Bone marrow (tissue), 2 donors: Measurements from ENCODE around the gene CTSD.

Source experiments
- DNase-seq, 2 donors: peaks; one replicate each; lab custom pipeline; 2025; lab: John Stamatoyannopoulos, UW

The CTSD gene

GRCh38 chr11:1755692-1756561 lies 7.8 kb downstream of the CTSD start:
- no peak for DNase-seq

GRCh38 chr11:1755344-1755691 lies 8.4 kb downstream of the CTSD start:
- DNase-seq, result no peak

GRCh38 chr11:1754376-1755150 lies 9.2 kb downstream of the CTSD start:
- DNase-seq, result no peak

- DNase-seq, result no peak
Observed at GRCh38 chr11:1753929-1754305, 9.8 kb downstream of the CTSD start.

GRCh38 chr11:1753229-1753928 lies 10.3 kb downstream of the CTSD start:
- no peak for DNase-seq

- DNase-seq, result no peak
Observed at GRCh38 chr11:1752907-1753228, 10.9 kb downstream of the CTSD start.

- no peak for DNase-seq
Observed at GRCh38 chr11:1751999-1752906, 11.5 kb downstream of the CTSD start.

- no peak for DNase-seq
Observed at GRCh38 chr11:1751531-1751921, 12.2 kb downstream of the CTSD start.

GRCh38 chr11:1750840-1751530 lies 12.7 kb downstream of the CTSD start:
- no peak for DNase-seq

- DNase-seq, result no peak
Observed at GRCh38 chr11:1750481-1750839, 13.3 kb downstream of the CTSD start, which contains the start of gene IFITM10. IFITM10 (minus strand) TSS chr11:1750595; CDS start chr11:1750442, 153 bp downstream.

GRCh38 chr11:1749395-1750351 lies 14.1 kb downstream of the CTSD start:
- DNase-seq, result no peak

GRCh38 chr11:1748636-1749394 lies 14.9 kb downstream of the CTSD start:
- no peak for DNase-seq

GRCh38 chr11:1747753-1748635 lies 15.7 kb downstream of the CTSD start:
- DNase-seq, result no peak

GRCh38 chr11:1746956-1747752 lies 16.6 kb downstream of the CTSD start:
- DNase-seq, result no peak

- DNase-seq, result no peak
Observed at GRCh38 chr11:1746511-1746931, 17.2 kb downstream of the CTSD start.

- DNase-seq, result no peak
Observed at GRCh38 chr11:1745701-1746320, 17.9 kb downstream of the CTSD start.
